ENCODE results near the gene COX5A. TPM values are rescaled to one million over a fixed set of nuclear protein-coding genes. Genes with fewer than 3 reads are reported as not detected.
"Not testable (repeated sequence)": the region's sequence is repeated elsewhere in the genome, so short reads cannot be mapped to it uniquely, and the experiment has no call there.

COX5A gene
- polyA plus RNA-seq, 4 donors, result 100.0 to 217 (median 204) TPM

GRCh38 chr15:74955796-74956647, 18.1 kb upstream of the COX5A start:
- no peak for DNase-seq (ENCODE audit: low read depth in 4 of 4, low spot score in 3 of 4)

- no peak for DNase-seq (ENCODE audit: low read depth in 4 of 4, low spot score in 3 of 4)
Observed at GRCh38 chr15:74955017-74955416, 17.1 kb upstream of the COX5A start.

GRCh38 chr15:74954515-74954914, 16.6 kb upstream of the COX5A start:
- no peak for DNase-seq (ENCODE audit: low read depth in 4 of 4, low spot score in 3 of 4)

- no peak for DNase-seq (ENCODE audit: low read depth in 4 of 4, low spot score in 3 of 4)
Observed at GRCh38 chr15:74951006-74951405, 13.1 kb upstream of the COX5A start.

- DNase-seq (ENCODE audit: low read depth in 4 of 4, low spot score in 3 of 4), result peak in 2 of 4 donors; percentile 72 to 75
Observed at GRCh38 chr15:74950078-74950908, 12.4 kb upstream of the COX5A start.

- DNase-seq (ENCODE audit: low read depth in 4 of 4, low spot score in 3 of 4), result no peak
Observed at GRCh38 chr15:74937272-74937589, 642 bp downstream of the COX5A start.

GRCh38 chr15:74935193-74935592, 2.7 kb downstream of the COX5A start:
- not testable (repeated sequence) for DNase-seq (ENCODE audit: low read depth in 4 of 4, low spot score in 3 of 4)

- DNase-seq (ENCODE audit: low read depth in 4 of 4, low spot score in 3 of 4), result no peak
Observed at GRCh38 chr15:74933573-74933972, 4.3 kb downstream of the COX5A start.

GRCh38 chr15:74928771-74929198, 9.1 kb downstream of the COX5A start:
- no peak for DNase-seq (ENCODE audit: low read depth in 4 of 4, low spot score in 3 of 4)

GRCh38 chr15:74924525-74924924, 13.3 kb downstream of the COX5A start:
- DNase-seq (ENCODE audit: low read depth in 4 of 4, low spot score in 3 of 4), result no peak

DNA sequence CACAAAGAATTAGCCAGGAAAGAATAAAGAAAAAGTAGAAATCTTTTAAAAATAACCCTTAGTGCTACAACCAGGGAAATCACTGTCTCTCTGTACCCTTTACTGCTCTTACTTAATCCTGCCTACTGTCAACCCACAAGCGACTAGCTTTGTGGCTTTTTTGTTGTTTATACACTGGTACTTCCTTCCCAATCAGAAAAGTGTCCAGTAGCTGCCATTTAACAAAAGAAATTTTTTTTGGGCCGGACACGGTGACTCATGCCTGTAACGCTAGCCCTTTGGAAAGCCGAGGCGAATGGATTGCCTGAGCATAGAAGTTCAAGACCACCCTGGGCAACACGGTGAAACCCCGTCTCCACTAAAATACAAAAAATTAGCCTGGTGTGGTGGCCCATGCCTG, 17.4 kb downstream of the COX5A start:
- DNase-seq (ENCODE audit: low read depth in 4 of 4, low spot score in 3 of 4), result no peak

DNA sequence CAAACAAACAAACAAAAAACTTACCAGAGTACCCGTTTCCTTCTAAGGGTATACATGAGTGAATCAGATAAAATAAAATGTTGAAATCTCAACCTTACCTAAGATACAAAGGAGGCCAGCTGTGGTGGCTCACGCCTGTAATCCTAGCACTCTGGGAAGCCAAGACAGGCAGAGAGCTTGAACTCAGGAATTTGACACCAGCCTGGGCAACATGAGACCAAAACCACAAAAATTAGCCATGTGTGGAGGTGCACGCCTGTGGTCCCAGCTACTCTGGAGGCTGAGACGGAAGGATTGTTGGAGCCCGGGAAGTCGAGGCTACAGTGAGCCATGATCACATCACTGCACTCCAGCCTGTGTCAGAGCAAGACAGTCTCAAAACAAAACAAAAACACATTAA, 20.2 kb downstream of the COX5A start:
- DNase-seq (ENCODE audit: low read depth in 4 of 4, low spot score in 3 of 4), result no peak

DNA sequence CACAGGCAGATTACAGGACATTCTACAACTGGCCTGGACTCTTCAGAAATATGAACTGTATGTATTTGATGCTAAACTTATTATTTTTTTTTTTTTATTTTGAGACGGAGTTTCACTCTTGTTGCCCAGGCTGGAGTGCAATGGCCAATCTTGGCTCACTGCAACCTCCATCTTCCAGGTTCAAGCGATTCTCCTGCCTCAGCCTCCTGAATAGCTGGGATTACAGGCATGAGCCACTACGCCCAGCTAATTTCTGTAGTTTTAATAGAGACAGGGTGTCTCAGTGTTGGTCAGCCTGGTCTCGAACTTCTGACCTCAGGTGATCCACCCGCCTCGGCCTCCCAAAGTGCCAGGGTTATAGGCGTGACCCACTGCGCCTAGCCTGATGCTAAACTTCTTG, 24.1 kb downstream of the COX5A start:
- DNase-seq (ENCODE audit: low read depth in 4 of 4, low spot score in 3 of 4), result not testable (repeated sequence)

- DNase-seq (ENCODE audit: low read depth in 4 of 4, low spot score in 3 of 4), result no peak
Observed at GRCh38 chr15:74913041-74913440, 24.8 kb downstream of the COX5A start.

DNA sequence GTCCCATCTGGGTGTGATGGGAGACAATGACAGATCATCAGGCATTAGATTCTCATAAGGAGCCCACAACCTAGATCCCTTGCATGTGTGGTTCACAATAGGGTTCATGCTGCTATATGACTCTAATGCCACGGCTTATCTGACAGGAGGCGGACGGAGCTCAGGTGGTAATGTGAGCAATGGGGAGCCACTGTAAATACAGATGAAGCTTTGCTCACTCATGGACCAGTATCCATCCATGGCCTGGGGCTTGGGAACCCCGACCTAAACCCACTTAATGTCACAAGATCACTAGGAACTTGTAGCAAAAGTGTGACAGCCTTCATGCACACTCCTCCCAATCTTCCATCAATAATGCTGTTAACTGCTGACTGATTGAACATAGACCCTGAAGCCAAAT, 29.2 kb downstream of the COX5A start:
- DNase-seq (ENCODE audit: low read depth in 4 of 4, low spot score in 3 of 4), result no peak

- DNase-seq (ENCODE audit: low read depth in 4 of 4, low spot score in 3 of 4), result peak in 1 of 4 donors; percentile 16
Observed at GRCh38 chr15:74907163-74907870, 30.6 kb downstream of the COX5A start.

GRCh38 chr15:74906450-74907162, 31.3 kb downstream of the COX5A start, which contains the start of gene FAM219B:
TSS of gene FAM219B (minus strand) at chr15:74906851. CDS start at chr15:74906800, 51 bp downstream.
- peak; percentile 60 to 82 (median 78) for DNase-seq (ENCODE audit: low read depth in 4 of 4, low spot score in 3 of 4)

- DNase-seq (ENCODE audit: low read depth in 4 of 4, low spot score in 3 of 4), result peak in 1 of 4 donors; percentile 24
Observed at GRCh38 chr15:74906067-74906449, 31.8 kb downstream of the COX5A start.

- DNase-seq (ENCODE audit: low read depth in 4 of 4, low spot score in 3 of 4), result no peak
Observed at GRCh38 chr15:74904190-74904805, 33.6 kb downstream of the COX5A start.

DNA sequence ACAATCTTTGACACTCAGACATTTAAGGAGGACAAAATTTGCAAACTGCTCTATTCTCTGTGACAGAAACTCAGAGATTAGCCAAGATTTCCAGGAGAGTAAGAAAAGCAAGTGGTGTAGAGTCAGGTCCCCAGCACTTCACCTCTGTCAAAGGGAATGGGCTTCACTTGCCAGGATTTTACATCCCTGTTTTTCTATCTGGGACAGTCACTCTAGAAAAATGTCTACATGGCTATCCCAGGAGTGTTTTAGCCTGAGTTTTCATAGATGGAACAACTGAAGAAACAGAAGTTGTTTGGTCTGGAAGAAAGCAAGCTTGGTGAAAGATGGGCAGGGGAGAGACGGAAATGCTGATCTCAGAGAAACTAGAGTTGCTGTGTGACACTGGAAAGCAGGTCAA, 34.2 kb downstream of the COX5A start:
- DNase-seq (ENCODE audit: low read depth in 4 of 4, low spot score in 3 of 4), result no peak

Measured in left renal pelvis (tissue), 4 donors.